Right renal cortex interstitium (tissue), 3 donors: ENCODE data around the gene EEF1A1. TPM values are rescaled to one million over a fixed set of nuclear protein-coding genes. Genes with fewer than 3 reads are reported as not detected.
"Not testable (repeated sequence)": the region's sequence is repeated elsewhere in the genome, so short reads cannot be mapped to it uniquely, and the experiment has no call there.

Experiments used
- DNase-seq, 3 donors: peaks; one replicate each; pipeline ENCODE4 v3.0.0-alpha.2; 2013; ENCODE audit warnings: low read depth in 3 of 3, low spot score in 2 of 3
- polyA plus RNA-seq, 3 donors: library from polyadenylated mRNA; unstranded; fragments of 120-200 nt; gene quantifications; one replicate each; pipeline ENCODE4 v1.2.1, GENCODE V29; 2013; ENCODE audit not compliant: insufficient read length in 3 of 3

Gene EEF1A1
- polyA plus RNA-seq, 3 donors: 21,580 to 22,071 (median 21,951) TPM

- no peak for DNase-seq
Observed at GRCh38 chr6:73538116-73538779, 17.4 kb upstream of the EEF1A1 start.

GRCh38 chr6:73537677-73538076 is 16.8 kb upstream of the EEF1A1 start:
- DNase-seq: no peak

GRCh38 chr6:73534628-73535027 is 13.8 kb upstream of the EEF1A1 start:
- no peak for DNase-seq

- DNase-seq: no peak
Observed at GRCh38 chr6:73532293-73532692, 11.5 kb upstream of the EEF1A1 start.

GRCh38 chr6:73528897-73529296 is 8.1 kb upstream of the EEF1A1 start:
- no peak for DNase-seq

GRCh38 chr6:73525546-73526330 is 4.9 kb upstream of the EEF1A1 start:
- DNase-seq: no peak

GRCh38 chr6:73523434-73524123 is 2.7 kb upstream of the EEF1A1 start:
- DNase-seq: no peak

- DNase-seq: peak in 2 of 3 donors; percentile 76 to 80
Observed at GRCh38 chr6:73521351-73521985, 636 bp upstream of the EEF1A1 start.

- no peak for DNase-seq
Observed at GRCh38 chr6:73519926-73520687, 725 bp downstream of the EEF1A1 start.

GRCh38 chr6:73518982-73519881 is 1.6 kb downstream of the EEF1A1 start:
- not testable (repeated sequence) for DNase-seq

GRCh38 chr6:73518100-73518981 is 2.5 kb downstream of the EEF1A1 start:
- DNase-seq: not testable (repeated sequence)

GRCh38 chr6:73516514-73517489 is 4.0 kb downstream of the EEF1A1 start:
- no peak for DNase-seq

- DNase-seq: no peak
Observed at GRCh38 chr6:73515204-73515655, 5.6 kb downstream of the EEF1A1 start.

GRCh38 chr6:73514746-73515110 is 6.1 kb downstream of the EEF1A1 start:
- no peak for DNase-seq

GRCh38 chr6:73513496-73513854 is 7.4 kb downstream of the EEF1A1 start:
- no peak for DNase-seq

GRCh38 chr6:73511796-73512195 is 9.0 kb downstream of the EEF1A1 start:
- DNase-seq: no peak

GRCh38 chr6:73509851-73510250 is 11.0 kb downstream of the EEF1A1 start:
- no peak for DNase-seq
